ENCODE data around the gene ATRX.

DNA sequence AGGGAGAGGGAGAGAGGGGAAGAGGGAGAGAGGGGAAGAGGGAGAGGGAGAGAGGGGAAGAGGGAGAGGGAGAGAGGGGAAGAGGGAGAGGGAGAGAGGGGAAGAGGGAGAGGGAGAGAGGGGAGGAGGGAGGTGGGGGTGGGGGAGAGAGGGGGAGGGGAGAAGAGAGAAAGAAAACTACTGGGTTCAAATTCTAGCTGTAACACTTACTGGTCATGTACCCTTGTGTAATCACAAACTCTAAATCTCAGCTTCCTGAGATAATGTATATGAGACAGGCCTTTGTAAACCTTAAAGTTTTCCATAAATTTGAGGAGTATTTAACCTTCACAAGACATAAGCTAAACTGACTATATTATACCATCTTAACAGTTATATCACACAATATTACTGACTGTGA, 229.7 kb downstream of the ATRX start:
- TF ChIP-seq, protein P1, sequence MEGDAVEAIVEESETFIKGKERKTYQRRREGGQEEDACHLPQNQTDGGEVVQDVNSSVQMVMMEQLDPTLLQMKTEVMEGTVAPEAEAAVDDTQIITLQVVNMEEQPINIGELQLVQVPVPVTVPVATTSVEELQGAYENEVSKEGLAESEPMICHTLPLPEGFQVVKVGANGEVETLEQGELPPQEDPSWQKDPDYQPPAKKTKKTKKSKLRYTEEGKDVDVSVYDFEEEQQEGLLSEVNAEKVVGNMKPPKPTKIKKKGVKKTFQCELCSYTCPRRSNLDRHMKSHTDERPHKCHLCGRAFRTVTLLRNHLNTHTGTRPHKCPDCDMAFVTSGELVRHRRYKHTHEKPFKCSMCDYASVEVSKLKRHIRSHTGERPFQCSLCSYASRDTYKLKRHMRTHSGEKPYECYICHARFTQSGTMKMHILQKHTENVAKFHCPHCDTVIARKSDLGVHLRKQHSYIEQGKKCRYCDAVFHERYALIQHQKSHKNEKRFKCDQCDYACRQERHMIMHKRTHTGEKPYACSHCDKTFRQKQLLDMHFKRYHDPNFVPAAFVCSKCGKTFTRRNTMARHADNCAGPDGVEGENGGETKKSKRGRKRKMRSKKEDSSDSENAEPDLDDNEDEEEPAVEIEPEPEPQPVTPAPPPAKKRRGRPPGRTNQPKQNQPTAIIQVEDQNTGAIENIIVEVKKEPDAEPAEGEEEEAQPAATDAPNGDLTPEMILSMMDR (IDR thresholded peaks at IDR 0.05 in 2 of 3, conservative IDR thresholded peaks at IDR 0.05 in 1 of 3; ENCODE audit: borderline replicate concordance in 1 of 3, insufficient read depth in 1 of 3, low read depth in 2 of 3, low read length in 2 of 3) = no peak
- TF ChIP-seq RAD21 (IDR thresholded peaks at IDR 0.05; ENCODE audit: low read depth) = no peak
- no peak for TF ChIP-seq POLR2AphosphoS5 (IDR thresholded peaks at IDR 0.05; ENCODE audit: low read depth, low read length)
- no peak for TF ChIP-seq SP1 (IDR thresholded peaks at IDR 0.05; ENCODE audit: low read depth)
- TF ChIP-seq ATF3 (IDR thresholded peaks at IDR 0.05) = no peak
- no peak for TF ChIP-seq EGR1 (IDR thresholded peaks at IDR 0.05; ENCODE audit: low read depth)
- TF ChIP-seq YY1 (IDR thresholded peaks at IDR 0.05; ENCODE audit: extremely low read depth, insufficient replicate concordance, low read depth, low read length) = no peak
- no peak for TF ChIP-seq ZBTB33 (IDR thresholded peaks at IDR 0.05; ENCODE audit: extremely low read depth, insufficient replicate concordance, low read length)
- TF ChIP-seq POLR2A (IDR thresholded peaks at IDR 0.05; ENCODE audit: borderline replicate concordance, extremely low read depth, insufficient read depth, insufficient read length) = no peak
- TF ChIP-seq SIN3A (IDR thresholded peaks at IDR 0.05; ENCODE audit: low read depth) = no peak
- TF ChIP-seq EZH2 (IDR thresholded peaks at IDR 0.05) = no peak
